ENCODE measurements around the gene OR52M1.

The OR52M1 gene

GRCh38 chr11:4544891-4545290 lies at the start of gene OR52M1:
Gene OR52M1, plus strand, starts transcription at chr11:4545191. Its CDS starts 0 bp downstream, at chr11:4545191.
- no peak within 1 kb of the TSS for H3K9ac ChIP-seq (ENCODE audit: insufficient read length)
- no peak within 1 kb of the TSS for H3K27ac ChIP-seq
- no peaks in the 10 kb centered on the region for H3K36me3 ChIP-seq (ENCODE audit: insufficient read depth, low read length)
- no peak within 1 kb of the TSS for H3K4me3 ChIP-seq
- TF ChIP-seq EZH2 (IDR thresholded peaks at IDR 0.05), result no peak
- TF ChIP-seq FOXP2 (optimal IDR thresholded peaks at IDR 0.05; ENCODE audit: control extremely low read depth, extremely low read length, insufficient read depth), result no peak
- TF ChIP-seq POLR2AphosphoS5 (IDR thresholded peaks at IDR 0.05; ENCODE audit: borderline replicate concordance, low read depth, low read length), result no peak
- DNase-seq (ENCODE audit: low read depth, low spot score), result no peak
- no peaks in the 10 kb centered on the region for H3K9me3 ChIP-seq (ENCODE audit: low read depth, low read length)

- H3K9ac ChIP-seq (ENCODE audit: insufficient read length), result no peak overlapping the region
- no peak for DNase-seq (ENCODE audit: low read depth, low spot score)
- H3K27ac ChIP-seq, result no peak overlapping the region
- H3K4me3 ChIP-seq, result no peak overlapping the region
- H3K36me3 ChIP-seq (ENCODE audit: insufficient read depth, low read length), result no peaks in the 10 kb centered on the region
- TF ChIP-seq POLR2AphosphoS5 (IDR thresholded peaks at IDR 0.05; ENCODE audit: borderline replicate concordance, low read depth, low read length) (no peak), FOXP2 (optimal IDR thresholded peaks at IDR 0.05; ENCODE audit: control extremely low read depth, extremely low read length, insufficient read depth) (no peak), EZH2 (IDR thresholded peaks at IDR 0.05) (no peak)
- no peaks in the 10 kb centered on the region for H3K9me3 ChIP-seq (ENCODE audit: low read depth, low read length)
Measured at GRCh38 chr11:4495487-4495886, 49.5 kb upstream of the OR52M1 start.

- no peak for DNase-seq (ENCODE audit: low read depth, low spot score)
- no peak overlapping the region for H3K4me3 ChIP-seq
- no peaks in the 10 kb centered on the region for H3K9me3 ChIP-seq (ENCODE audit: low read depth, low read length)
- TF ChIP-seq FOXP2 (optimal IDR thresholded peaks at IDR 0.05; ENCODE audit: control extremely low read depth, extremely low read length, insufficient read depth) (no peak), POLR2AphosphoS5 (IDR thresholded peaks at IDR 0.05; ENCODE audit: borderline replicate concordance, low read depth, low read length) (no peak), EZH2 (IDR thresholded peaks at IDR 0.05) (no peak)
- no peaks in the 10 kb centered on the region for H3K36me3 ChIP-seq (ENCODE audit: insufficient read depth, low read length)
- H3K27ac ChIP-seq, result no peak overlapping the region
- no peak overlapping the region for H3K9ac ChIP-seq (ENCODE audit: insufficient read length)
Measured at GRCh38 chr11:4495986-4496385, 49.0 kb upstream of the OR52M1 start.

- Histone ChIP-seq H3K27ac (no peak overlapping the region), H3K36me3 (ENCODE audit: insufficient read depth, low read length) (no peaks in the 10 kb centered on the region), H3K4me3 (no peak overlapping the region), H3K9me3 (ENCODE audit: low read depth, low read length) (no peaks in the 10 kb centered on the region), H3K9ac (ENCODE audit: insufficient read length) (no peak overlapping the region)
- TF ChIP-seq EZH2 (IDR thresholded peaks at IDR 0.05) (no peak), POLR2AphosphoS5 (IDR thresholded peaks at IDR 0.05; ENCODE audit: borderline replicate concordance, low read depth, low read length) (no peak), FOXP2 (optimal IDR thresholded peaks at IDR 0.05; ENCODE audit: control extremely low read depth, extremely low read length, insufficient read depth) (no peak)
- DNase-seq (ENCODE audit: low read depth, low spot score), result no peak
Measured at GRCh38 chr11:4496557-4497248, 48.3 kb upstream of the OR52M1 start.

GRCh38 chr11:4508886-4509285 lies 36.1 kb upstream of the OR52M1 start:
- TF ChIP-seq FOXP2 (optimal IDR thresholded peaks at IDR 0.05; ENCODE audit: control extremely low read depth, extremely low read length, insufficient read depth) (no peak), POLR2AphosphoS5 (IDR thresholded peaks at IDR 0.05; ENCODE audit: borderline replicate concordance, low read depth, low read length) (no peak), EZH2 (IDR thresholded peaks at IDR 0.05) (no peak)
- H3K9me3 ChIP-seq (ENCODE audit: low read depth, low read length), result no peaks in the 10 kb centered on the region
- no peak for DNase-seq (ENCODE audit: low read depth, low spot score)
- H3K4me3 ChIP-seq, result no peak overlapping the region
- H3K36me3 ChIP-seq (ENCODE audit: insufficient read depth, low read length), result no peaks in the 10 kb centered on the region
- H3K27ac ChIP-seq, result no peak overlapping the region
- no peak overlapping the region for H3K9ac ChIP-seq (ENCODE audit: insufficient read length)

- Histone ChIP-seq H3K4me3 (no peak overlapping the region), H3K36me3 (ENCODE audit: insufficient read depth, low read length) (no peaks in the 10 kb centered on the region), H3K27ac (no peak overlapping the region), H3K9me3 (ENCODE audit: low read depth, low read length) (no peaks in the 10 kb centered on the region), H3K9ac (ENCODE audit: insufficient read length) (no peak overlapping the region)
- TF ChIP-seq POLR2AphosphoS5 (IDR thresholded peaks at IDR 0.05; ENCODE audit: borderline replicate concordance, low read depth, low read length) (no peak), FOXP2 (optimal IDR thresholded peaks at IDR 0.05; ENCODE audit: control extremely low read depth, extremely low read length, insufficient read depth) (no peak), EZH2 (IDR thresholded peaks at IDR 0.05) (no peak)
- DNase-seq (ENCODE audit: low read depth, low spot score), result no peak
Measured at GRCh38 chr11:4511282-4512245, 33.4 kb upstream of the OR52M1 start.

GRCh38 chr11:4514196-4514595 lies 30.8 kb upstream of the OR52M1 start:
- Histone ChIP-seq H3K9ac (ENCODE audit: insufficient read length) (no peak overlapping the region), H3K27ac (no peak overlapping the region), H3K4me3 (no peak overlapping the region), H3K9me3 (ENCODE audit: low read depth, low read length) (no peaks in the 10 kb centered on the region), H3K36me3 (ENCODE audit: insufficient read depth, low read length) (no peaks in the 10 kb centered on the region)
- no peak for DNase-seq (ENCODE audit: low read depth, low spot score)
- TF ChIP-seq EZH2 (IDR thresholded peaks at IDR 0.05), result no peak
- no peak for TF ChIP-seq POLR2AphosphoS5 (IDR thresholded peaks at IDR 0.05; ENCODE audit: borderline replicate concordance, low read depth, low read length)
- TF ChIP-seq FOXP2 (optimal IDR thresholded peaks at IDR 0.05; ENCODE audit: control extremely low read depth, extremely low read length, insufficient read depth), result no peak

- no peaks in the 10 kb centered on the region for H3K36me3 ChIP-seq (ENCODE audit: insufficient read depth, low read length)
- TF ChIP-seq POLR2AphosphoS5 (IDR thresholded peaks at IDR 0.05; ENCODE audit: borderline replicate concordance, low read depth, low read length), result no peak
- no peak for TF ChIP-seq FOXP2 (optimal IDR thresholded peaks at IDR 0.05; ENCODE audit: control extremely low read depth, extremely low read length, insufficient read depth)
- TF ChIP-seq EZH2 (IDR thresholded peaks at IDR 0.05), result no peak
- H3K9ac ChIP-seq (ENCODE audit: insufficient read length), result no peak overlapping the region
- no peak overlapping the region for H3K27ac ChIP-seq
- DNase-seq (ENCODE audit: low read depth, low spot score), result no peak
- H3K9me3 ChIP-seq (ENCODE audit: low read depth, low read length), result no peaks in the 10 kb centered on the region
- no peak overlapping the region for H3K4me3 ChIP-seq
Measured at GRCh38 chr11:4522339-4522738, 22.7 kb upstream of the OR52M1 start.
